ENCODE data around the gene PLEKHG2. TPM values are rescaled to one million over a fixed set of nuclear protein-coding genes. Genes with fewer than 3 reads are reported as not detected.
A peak's percentile ranks its signal among the peaks of the same experiment; 100 is the strongest.

PLEKHG2 gene
- total and polyA plus RNA-seq, 2 experiments from 2014 or later: 25.3 to 34.0 TPM

GRCh38 chr19:39433480-39434079, 21.1 kb downstream of the PLEKHG2 start:
- Histone ChIP-seq H3K27ac (peak overlapping the region; percentile 89), H3K4me2 (peak overlapping the region; percentile 95), H3K36me3 (replicated peaks; ENCODE audit: insufficient read depth, low read depth) (peaks cover 5% of the 10 kb centered on the region), H3K9me3 (ENCODE audit: low read depth) (no peaks in the 10 kb centered on the region), H3K27me3 (no peaks in the 10 kb centered on the region), H3K79me2 (peaks cover 28% of the 10 kb centered on the region), H3K9me2 (replicated peaks; ENCODE audit: insufficient read depth) (no peaks in the 10 kb centered on the region), H4K20me1 (ENCODE audit: insufficient read depth, poor library complexity, severe bottlenecking) (peaks cover 18% of the 10 kb centered on the region), H2AFZ (no peak overlapping the region), H3K4me3 (no peak overlapping the region), H3K4me1 (ENCODE audit: insufficient read depth) (peaks cover 26% of the 10 kb centered on the region)
- WGBS (ENCODE audit: low lambda C conversion rate, missing lambda C conversion rate): 96% methylated on average over 8 of the region's 8 CpGs
- DNase-seq (ENCODE audit: low spot score): no peak
- TF ChIP-seq EZH2phosphoT487 (IDR thresholded peaks at IDR 0.05; ENCODE audit: low read depth, severe bottlenecking, unreplicated experiment) (no peak), EZH2 (IDR thresholded peaks at IDR 0.05; ENCODE audit: borderline replicate concordance) (no peak), CTCF (IDR thresholded peaks at IDR 0.05; ENCODE audit: poor library complexity) (no peak)

- H2AFZ ChIP-seq: no peak overlapping the region
- WGBS (ENCODE audit: low lambda C conversion rate, missing lambda C conversion rate): 70% methylated on average over 10 of the region's 10 CpGs
These were observed 21.9 kb downstream of the PLEKHG2 start for GRCh38 chr19:39434123-39435076.

More at GRCh38 chr19:39434123-39435076, 21.9 kb downstream of the PLEKHG2 start:
- Histone ChIP-seq H3K27ac (peak overlapping the region; percentile 89), H4K20me1 (ENCODE audit: insufficient read depth, poor library complexity, severe bottlenecking) (peaks cover 18% of the 10 kb centered on the region), H3K4me2 (peak overlapping the region; percentile 95), H3K79me2 (peaks cover 28% of the 10 kb centered on the region), H3K4me1 (ENCODE audit: insufficient read depth) (peaks cover 18% of the 10 kb centered on the region), H3K36me3 (replicated peaks; ENCODE audit: insufficient read depth, low read depth) (peaks cover 5% of the 10 kb centered on the region), H3K9me3 (ENCODE audit: low read depth) (no peaks in the 10 kb centered on the region), H3K4me3 (peak overlapping the region; percentile 79), H3K27me3 (no peaks in the 10 kb centered on the region), H3K9me2 (replicated peaks; ENCODE audit: insufficient read depth) (no peaks in the 10 kb centered on the region)
- TF ChIP-seq EZH2phosphoT487 (IDR thresholded peaks at IDR 0.05; ENCODE audit: low read depth, severe bottlenecking, unreplicated experiment) (no peak), EZH2 (IDR thresholded peaks at IDR 0.05; ENCODE audit: borderline replicate concordance) (no peak), CTCF (IDR thresholded peaks at IDR 0.05; ENCODE audit: poor library complexity) (no peak)
- no peak for DNase-seq (ENCODE audit: low spot score)
